ENCODE measurements around the gene ARMCX2.

ARMCX2 gene

GRCh38 chrX:101659601-101660063 lies at the start of gene ARMCX2:
Gene ARMCX2 (minus strand): TSS chrX:101659850. CDS start chrX:101657588, 2,262 bp downstream.
- no peak for TF ChIP-seq YY1 (IDR thresholded peaks at IDR 0.05; ENCODE audit: insufficient read depth, insufficient read length)
- TF ChIP-seq ZNF274 (IDR thresholded peaks at IDR 0.05; ENCODE audit: low read depth, low read length) = no peak
- no peak for TF ChIP-seq SUZ12 (IDR thresholded peaks at IDR 0.05; ENCODE audit: extremely low read depth, insufficient read depth, insufficient read length)
- peak within 1 kb of the TSS; percentile 76 for H3K4me3 ChIP-seq (ENCODE audit: insufficient read length, low read depth)
- peaks cover 4% of the 10 kb centered on the region for H3K4me1 ChIP-seq (ENCODE audit: insufficient read depth, insufficient read length)
- peaks cover 31% of the 10 kb centered on the region for H3K36me3 ChIP-seq (ENCODE audit: insufficient read depth, insufficient read length, low read length)
- H3K9ac ChIP-seq (ENCODE audit: insufficient read length, low read depth) = peak within 1 kb of the TSS; percentile 88
- DNase-seq (ENCODE audit: low read depth, low spot score) = peak; percentile 44
- no peaks in the 10 kb centered on the region for H3K9me3 ChIP-seq (ENCODE audit: insufficient read depth, low read length)
- H3K27me3 ChIP-seq (ENCODE audit: insufficient read depth, insufficient read length) = no peaks in the 10 kb centered on the region

- Histone ChIP-seq H3K4me1 (ENCODE audit: insufficient read depth, insufficient read length) (no peaks in the 10 kb centered on the region), H3K9ac (ENCODE audit: insufficient read length, low read depth) (no peak overlapping the region), H3K9me3 (ENCODE audit: insufficient read depth, low read length) (no peaks in the 10 kb centered on the region), H3K4me3 (ENCODE audit: insufficient read length, low read depth) (no peak overlapping the region), H3K36me3 (ENCODE audit: insufficient read depth, insufficient read length, low read length) (no peaks in the 10 kb centered on the region), H3K27me3 (ENCODE audit: insufficient read depth, insufficient read length) (no peaks in the 10 kb centered on the region)
- no peak for TF ChIP-seq YY1 (IDR thresholded peaks at IDR 0.05; ENCODE audit: insufficient read depth, insufficient read length)
- TF ChIP-seq SUZ12 (IDR thresholded peaks at IDR 0.05; ENCODE audit: extremely low read depth, insufficient read depth, insufficient read length) = no peak
- no peak for DNase-seq (ENCODE audit: low read depth, low spot score)
These were observed 49.7 kb upstream of the ARMCX2 start for GRCh38 chrX:101709384-101709783.

GRCh38 chrX:101708163-101708562 lies 48.5 kb upstream of the ARMCX2 start:
- H3K9ac ChIP-seq (ENCODE audit: insufficient read length, low read depth) = no peak overlapping the region
- TF ChIP-seq SUZ12 (IDR thresholded peaks at IDR 0.05; ENCODE audit: extremely low read depth, insufficient read depth, insufficient read length) = no peak
- H3K36me3 ChIP-seq (ENCODE audit: insufficient read depth, insufficient read length, low read length) = no peaks in the 10 kb centered on the region
- H3K4me1 ChIP-seq (ENCODE audit: insufficient read depth, insufficient read length) = no peaks in the 10 kb centered on the region
- DNase-seq (ENCODE audit: low read depth, low spot score) = no peak
- H3K9me3 ChIP-seq (ENCODE audit: insufficient read depth, low read length) = no peaks in the 10 kb centered on the region
- H3K4me3 ChIP-seq (ENCODE audit: insufficient read length, low read depth) = no peak overlapping the region
- no peaks in the 10 kb centered on the region for H3K27me3 ChIP-seq (ENCODE audit: insufficient read depth, insufficient read length)

GRCh38 chrX:101693476-101693875 lies 33.8 kb upstream of the ARMCX2 start:
- DNase-seq (ENCODE audit: low read depth, low spot score) = no peak
- Histone ChIP-seq H3K4me1 (ENCODE audit: insufficient read depth, insufficient read length) (no peaks in the 10 kb centered on the region), H3K27me3 (ENCODE audit: insufficient read depth, insufficient read length) (no peaks in the 10 kb centered on the region), H3K9me3 (ENCODE audit: insufficient read depth, low read length) (no peaks in the 10 kb centered on the region), H3K9ac (ENCODE audit: insufficient read length, low read depth) (no peak overlapping the region), H3K36me3 (ENCODE audit: insufficient read depth, insufficient read length, low read length) (no peaks in the 10 kb centered on the region), H3K4me3 (ENCODE audit: insufficient read length, low read depth) (no peak overlapping the region)
- TF ChIP-seq YY1 (IDR thresholded peaks at IDR 0.05; ENCODE audit: insufficient read depth, insufficient read length) (no peak), SUZ12 (IDR thresholded peaks at IDR 0.05; ENCODE audit: extremely low read depth, insufficient read depth, insufficient read length) (no peak), ZNF274 (IDR thresholded peaks at IDR 0.05; ENCODE audit: low read depth, low read length) (no peak)

GRCh38 chrX:101691835-101692234 lies 32.2 kb upstream of the ARMCX2 start:
- Histone ChIP-seq H3K9me3 (ENCODE audit: insufficient read depth, low read length) (no peaks in the 10 kb centered on the region), H3K4me1 (ENCODE audit: insufficient read depth, insufficient read length) (no peaks in the 10 kb centered on the region), H3K36me3 (ENCODE audit: insufficient read depth, insufficient read length, low read length) (no peaks in the 10 kb centered on the region), H3K27me3 (ENCODE audit: insufficient read depth, insufficient read length) (no peaks in the 10 kb centered on the region), H3K9ac (ENCODE audit: insufficient read length, low read depth) (no peak overlapping the region), H3K4me3 (ENCODE audit: insufficient read length, low read depth) (no peak overlapping the region)
- no peak for TF ChIP-seq ZNF274 (IDR thresholded peaks at IDR 0.05; ENCODE audit: low read depth, low read length)
- no peak for DNase-seq (ENCODE audit: low read depth, low spot score)

GRCh38 chrX:101686574-101686973 lies 26.9 kb upstream of the ARMCX2 start:
- no peaks in the 10 kb centered on the region for H3K36me3 ChIP-seq (ENCODE audit: insufficient read depth, insufficient read length, low read length)
- H3K9ac ChIP-seq (ENCODE audit: insufficient read length, low read depth) = no peak overlapping the region
- TF ChIP-seq YY1 (IDR thresholded peaks at IDR 0.05; ENCODE audit: insufficient read depth, insufficient read length) (no peak), ZNF274 (IDR thresholded peaks at IDR 0.05; ENCODE audit: low read depth, low read length) (no peak), SUZ12 (IDR thresholded peaks at IDR 0.05; ENCODE audit: extremely low read depth, insufficient read depth, insufficient read length) (no peak)
- DNase-seq (ENCODE audit: low read depth, low spot score) = no peak
- no peak overlapping the region for H3K4me3 ChIP-seq (ENCODE audit: insufficient read length, low read depth)
- no peaks in the 10 kb centered on the region for H3K4me1 ChIP-seq (ENCODE audit: insufficient read depth, insufficient read length)
- H3K9me3 ChIP-seq (ENCODE audit: insufficient read depth, low read length) = no peaks in the 10 kb centered on the region
- H3K27me3 ChIP-seq (ENCODE audit: insufficient read depth, insufficient read length) = no peaks in the 10 kb centered on the region

GRCh38 chrX:101685923-101686322 lies 26.3 kb upstream of the ARMCX2 start:
- peak; percentile 20 for DNase-seq (ENCODE audit: low read depth, low spot score)
- Histone ChIP-seq H3K9ac (ENCODE audit: insufficient read length, low read depth) (no peak overlapping the region), H3K4me1 (ENCODE audit: insufficient read depth, insufficient read length) (no peaks in the 10 kb centered on the region), H3K27me3 (ENCODE audit: insufficient read depth, insufficient read length) (no peaks in the 10 kb centered on the region), H3K4me3 (ENCODE audit: insufficient read length, low read depth) (no peak overlapping the region), H3K36me3 (ENCODE audit: insufficient read depth, insufficient read length, low read length) (no peaks in the 10 kb centered on the region), H3K9me3 (ENCODE audit: insufficient read depth, low read length) (no peaks in the 10 kb centered on the region)
- TF ChIP-seq ZNF274 (IDR thresholded peaks at IDR 0.05; ENCODE audit: low read depth, low read length) (no peak), YY1 (IDR thresholded peaks at IDR 0.05; ENCODE audit: insufficient read depth, insufficient read length) (no peak), SUZ12 (IDR thresholded peaks at IDR 0.05; ENCODE audit: extremely low read depth, insufficient read depth, insufficient read length) (no peak)

- H3K4me1 ChIP-seq (ENCODE audit: insufficient read depth, insufficient read length) = no peaks in the 10 kb centered on the region
- no peaks in the 10 kb centered on the region for H3K36me3 ChIP-seq (ENCODE audit: insufficient read depth, insufficient read length, low read length)
- TF ChIP-seq YY1 (IDR thresholded peaks at IDR 0.05; ENCODE audit: insufficient read depth, insufficient read length) (no peak), SUZ12 (IDR thresholded peaks at IDR 0.05; ENCODE audit: extremely low read depth, insufficient read depth, insufficient read length) (no peak), ZNF274 (IDR thresholded peaks at IDR 0.05; ENCODE audit: low read depth, low read length) (no peak)
- no peak overlapping the region for H3K9ac ChIP-seq (ENCODE audit: insufficient read length, low read depth)
- no peak for DNase-seq (ENCODE audit: low read depth, low spot score)
- no peak overlapping the region for H3K4me3 ChIP-seq (ENCODE audit: insufficient read length, low read depth)
- no peaks in the 10 kb centered on the region for H3K9me3 ChIP-seq (ENCODE audit: insufficient read depth, low read length)
- H3K27me3 ChIP-seq (ENCODE audit: insufficient read depth, insufficient read length) = no peaks in the 10 kb centered on the region
These were observed 23.1 kb upstream of the ARMCX2 start for GRCh38 chrX:101682723-101683122.

Measured in NT2/D1 (cell line).